SU-DHL-6 (cell line): ENCODE results near the gene CFAP58.

Experiments
- H2AFZ ChIP-seq: fragments of 200-600 bp; sonication (generic); 2 replicates; pipeline ENCODE4 v1.6.1; 2014; ENCODE audit warnings: low read depth, mild to moderate bottlenecking, moderate library complexity, mixed read lengths, antibody characterized with exemption, low read length; ENCODE audit not compliant: severe bottlenecking
- H3F3A ChIP-seq: fragments of 200-600 bp; shearing (Covaris generic); 2 replicates; pipeline ENCODE4 v1.6.0; 2016; ENCODE audit warnings: antibody characterized with exemption, mild to moderate bottlenecking; ENCODE audit not compliant: insufficient read depth
- H3K27ac ChIP-seq: fragments of 200-600 bp; sonication (generic); 2 replicates; pipeline ENCODE4 v1.5.1; 2016; ENCODE audit warnings: low read depth, mild to moderate bottlenecking, low read length, moderate library complexity, mixed read lengths
- H3K27me3 ChIP-seq: fragments of 200-600 bp; sonication (generic), shearing (Covaris generic); 2 replicates; pipeline ENCODE4 v1.6.0; 2014; ENCODE audit warnings: mild to moderate bottlenecking, low read length
- H3K36me3 ChIP-seq: fragments of 200-600 bp; sonication (generic); 2 replicates; pipeline ENCODE4 v1.6.1; 2014; ENCODE audit warnings: mild to moderate bottlenecking, low read length, mixed read lengths
- H3K4me2 ChIP-seq: fragments of 300-600, 200-600 bp; shearing (Covaris generic), sonication (generic); 2 replicates; pipeline ENCODE4 v1.6.0; 2014; ENCODE audit warnings: low read length, low read depth, mild to moderate bottlenecking; ENCODE audit not compliant: poor library complexity, severe bottlenecking
- H3K4me3 ChIP-seq: fragments of 200-600 bp; sonication (generic); 2 replicates; pipeline ENCODE4 v1.5.1; 2014; ENCODE audit warnings: antibody characterized with exemption, low read length, mild to moderate bottlenecking, mixed read lengths; ENCODE audit not compliant: insufficient read depth, poor library complexity, severe bottlenecking
- H3K79me2 ChIP-seq: fragments of 200-600 bp; sonication (generic); 2 replicates; pipeline ENCODE4 v1.6.1; 2014; ENCODE audit warnings: mild to moderate bottlenecking, low read length, moderate library complexity; ENCODE audit not compliant: insufficient read depth
- H3K9ac ChIP-seq: fragments of 200-600 bp; sonication (generic); 2 replicates; pipeline ENCODE4 v1.7.0; 2014; ENCODE audit warnings: mild to moderate bottlenecking, low read length
- H3K9me2 ChIP-seq: fragments of 200-600 bp; sonication (generic); replicated peaks from 2 replicates; pipeline ENCODE4 v1.6.1; 2014; ENCODE audit warnings: low read length; ENCODE audit not compliant: insufficient read depth
- H3K9me3 ChIP-seq: fragments of 200-600 bp; sonication (generic); 2 replicates; pipeline ENCODE4 v1.6.1; 2014; ENCODE audit warnings: low read length, mixed read lengths; ENCODE audit not compliant: insufficient read depth
- H4K20me1 ChIP-seq: fragments of 200-600 bp; sonication (generic); 2 replicates; pipeline ENCODE4 v1.6.1; 2014; ENCODE audit warnings: low read depth, mild to moderate bottlenecking, antibody characterized with exemption, low read length, moderate library complexity, mixed read lengths
- CTCF ChIP-seq: fragments of 200-600 bp; sonication (generic); IDR thresholded peaks from one replicate; pipeline ENCODE4 v1.5.1; 2017; ENCODE audit warnings: antibody characterized with exemption, mild to moderate bottlenecking, low read length, moderate library complexity; ENCODE audit not compliant: insufficient read depth, poor library complexity, severe bottlenecking
- EZH2phosphoT487 ChIP-seq: fragments of 200-600 bp; sonication (generic), shearing (Covaris generic); conservative IDR thresholded peaks from 2 replicates; pipeline ENCODE4 v1.6.1; 2018; ENCODE audit warnings: mild to moderate bottlenecking, antibody characterized with exemption, low read length, moderate library complexity, mixed read lengths

Gene CFAP58

GRCh38 chr10:104322416-104322782 is 31.2 kb upstream of the CFAP58 start:
- no peaks in the 10 kb centered on the region for H3K36me3 ChIP-seq
- no peaks in the 10 kb centered on the region for H3F3A ChIP-seq
- H3K27me3 ChIP-seq = no peaks in the 10 kb centered on the region
- H3K4me2 ChIP-seq = no peak overlapping the region
- TF ChIP-seq CTCF (no peak), EZH2phosphoT487 (no peak)
- no peaks in the 10 kb centered on the region for H3K9me2 ChIP-seq
- H2AFZ ChIP-seq = no peak overlapping the region
- H3K9ac ChIP-seq = no peak overlapping the region
- peaks cover 86% of the 10 kb centered on the region for H3K79me2 ChIP-seq
- H4K20me1 ChIP-seq = peaks cover under 1% of the 10 kb centered on the region; the same call in 1 of the 2 replicates
- no peak overlapping the region for H3K4me3 ChIP-seq
- H3K27ac ChIP-seq = no peak overlapping the region
- H3K9me3 ChIP-seq = no peaks in the 10 kb centered on the region

- no peaks in the 10 kb centered on the region for H3K27me3 ChIP-seq
- no peak overlapping the region for H3K4me3 ChIP-seq
- H3K9ac ChIP-seq = no peak overlapping the region
- no peaks in the 10 kb centered on the region for H3K9me2 ChIP-seq
- H3K4me2 ChIP-seq = no peak overlapping the region
- no peak overlapping the region for H3K27ac ChIP-seq
- no peak overlapping the region for H2AFZ ChIP-seq
- no peaks in the 10 kb centered on the region for H3K36me3 ChIP-seq
- no peaks in the 10 kb centered on the region for H3F3A ChIP-seq
- peaks cover 88% of the 10 kb centered on the region for H3K79me2 ChIP-seq
- H3K9me3 ChIP-seq = no peaks in the 10 kb centered on the region
- no peaks in the 10 kb centered on the region; the same call in 1 of the 2 replicates for H4K20me1 ChIP-seq
- TF ChIP-seq EZH2phosphoT487 = no peak
- TF ChIP-seq CTCF = no peak
Observed at GRCh38 chr10:104323085-104323484, 30.5 kb upstream of the CFAP58 start.

GRCh38 chr10:104323760-104324201 is 29.9 kb upstream of the CFAP58 start:
- Histone ChIP-seq H3K27ac (no peak overlapping the region), H3K9me2 (no peaks in the 10 kb centered on the region), H3K9ac (no peak overlapping the region), H3K4me2 (no peak overlapping the region), H4K20me1 (no peaks in the 10 kb centered on the region; the same call in 1 of the 2 replicates), H3K4me3 (no peak overlapping the region), H3K27me3 (no peaks in the 10 kb centered on the region), H3F3A (no peaks in the 10 kb centered on the region), H3K36me3 (no peaks in the 10 kb centered on the region), H3K79me2 (peaks cover 91% of the 10 kb centered on the region), H2AFZ (no peak overlapping the region), H3K9me3 (no peaks in the 10 kb centered on the region)
- no peak for TF ChIP-seq EZH2phosphoT487
- TF ChIP-seq CTCF = no peak
